GM13976 (cell line): ENCODE results near the gene RTL5.
A peak's percentile ranks its signal among the peaks of the same experiment; 100 is the strongest.

Source experiments
- DNase-seq: peaks from one replicate; pipeline ENCODE4 v3.0.0; 2012; ENCODE audit warnings: low spot score
- in situ Hi-C: fragments of 300-500 bp; cut with MboI; formaldehyde crosslinking; loops from one replicate; pipeline ENCODE4 v1.12.0; 2022; ENCODE audit warnings: low sequenced_read_pairs, mixed read lengths, inconsistent platforms; ENCODE audit not compliant: unreplicated experiment
- TF ChIP-seq, protein P1 (sequence below): IDR thresholded peaks from 2 replicates; pipeline ENCODE4 v1.5.1; 2012; ENCODE audit warnings: borderline replicate concordance, mild to moderate bottlenecking; ENCODE audit not compliant: insufficient read depth; ENCODE audit errors: extremely low read depth, missing control alignments, control extremely low read depth

RTL5 gene

DNA sequence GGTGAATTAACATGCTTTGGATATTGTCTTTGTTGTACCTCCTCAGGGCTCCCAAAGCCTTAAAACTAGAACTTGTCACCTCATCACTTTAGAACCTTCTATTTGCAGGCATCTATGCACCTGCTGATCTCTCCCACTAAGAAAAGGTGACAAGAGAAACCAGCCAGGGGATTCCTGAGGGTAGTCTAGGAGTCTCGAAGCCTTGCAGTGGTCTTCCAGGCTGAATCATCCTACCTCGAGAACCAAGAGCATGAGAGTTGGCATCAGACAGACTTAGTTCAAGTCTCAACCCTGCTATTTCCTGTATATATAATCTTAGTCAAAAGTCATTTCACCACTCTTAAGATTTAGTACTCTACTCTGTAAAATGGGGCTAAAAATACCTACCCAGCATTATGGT, 29.6 kb downstream of the RTL5 start:
- TF ChIP-seq, protein P1, sequence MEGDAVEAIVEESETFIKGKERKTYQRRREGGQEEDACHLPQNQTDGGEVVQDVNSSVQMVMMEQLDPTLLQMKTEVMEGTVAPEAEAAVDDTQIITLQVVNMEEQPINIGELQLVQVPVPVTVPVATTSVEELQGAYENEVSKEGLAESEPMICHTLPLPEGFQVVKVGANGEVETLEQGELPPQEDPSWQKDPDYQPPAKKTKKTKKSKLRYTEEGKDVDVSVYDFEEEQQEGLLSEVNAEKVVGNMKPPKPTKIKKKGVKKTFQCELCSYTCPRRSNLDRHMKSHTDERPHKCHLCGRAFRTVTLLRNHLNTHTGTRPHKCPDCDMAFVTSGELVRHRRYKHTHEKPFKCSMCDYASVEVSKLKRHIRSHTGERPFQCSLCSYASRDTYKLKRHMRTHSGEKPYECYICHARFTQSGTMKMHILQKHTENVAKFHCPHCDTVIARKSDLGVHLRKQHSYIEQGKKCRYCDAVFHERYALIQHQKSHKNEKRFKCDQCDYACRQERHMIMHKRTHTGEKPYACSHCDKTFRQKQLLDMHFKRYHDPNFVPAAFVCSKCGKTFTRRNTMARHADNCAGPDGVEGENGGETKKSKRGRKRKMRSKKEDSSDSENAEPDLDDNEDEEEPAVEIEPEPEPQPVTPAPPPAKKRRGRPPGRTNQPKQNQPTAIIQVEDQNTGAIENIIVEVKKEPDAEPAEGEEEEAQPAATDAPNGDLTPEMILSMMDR, result no peak
- in situ Hi-C loops, result no loop called here
- no peak for DNase-seq

DNA sequence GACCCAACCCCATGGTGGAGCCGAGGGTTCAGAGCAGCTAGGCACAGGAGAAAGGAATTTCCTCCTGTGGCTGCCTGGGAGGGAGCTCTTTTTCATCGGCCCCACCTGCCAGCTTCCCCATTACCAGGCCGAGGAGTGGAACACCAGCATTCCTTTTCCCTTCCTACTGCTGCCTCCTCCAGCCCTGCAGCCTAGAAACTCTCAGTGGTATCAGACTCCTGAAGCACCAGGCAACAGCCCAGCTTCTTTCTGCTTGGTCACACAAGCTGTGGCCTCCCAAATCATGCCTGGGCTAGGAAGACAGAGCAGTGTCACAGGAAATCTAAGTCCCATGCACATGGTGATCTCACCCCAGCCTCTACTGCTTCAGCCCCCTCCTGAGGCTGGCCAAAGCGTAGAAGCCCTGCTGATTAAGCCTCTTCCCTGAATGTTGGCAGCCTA, 30.1 kb downstream of the RTL5 start:
- DNase-seq, result no peak

DNA sequence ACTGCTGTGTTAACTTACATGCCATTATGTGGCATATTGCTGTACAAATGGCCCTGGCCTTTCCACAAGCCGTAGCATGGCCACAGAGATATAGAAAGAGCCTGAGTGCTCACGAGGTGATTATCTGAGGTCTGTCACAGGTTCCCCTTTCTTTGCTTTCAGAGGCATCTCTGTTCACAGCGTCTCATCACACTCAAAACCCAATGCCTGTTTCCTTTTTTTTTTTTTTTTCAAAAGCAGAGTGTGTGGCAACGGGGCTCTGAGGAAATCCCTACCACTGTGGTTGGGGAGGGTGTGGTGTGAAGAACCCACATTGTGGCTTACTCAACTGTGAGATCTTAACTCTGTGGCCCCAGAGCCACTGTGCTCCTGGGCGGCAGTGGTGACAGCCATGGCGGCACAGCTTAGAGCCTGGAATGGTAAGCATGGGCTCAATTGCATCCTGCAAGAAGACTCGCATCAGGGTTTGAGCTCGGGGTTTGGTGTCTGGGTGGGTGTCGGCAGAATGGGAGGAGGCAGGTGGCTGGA, 30.8 kb downstream of the RTL5 start:
- in situ Hi-C loops, result no loop called here
- TF ChIP-seq, protein P1, result no peak
- peak; percentile 60 for DNase-seq

More for the DNA sequence above, 30.1 kb downstream of the RTL5 start:
- TF ChIP-seq, protein P1, result no peak
- in situ Hi-C loops, result no loop called here

DNA sequence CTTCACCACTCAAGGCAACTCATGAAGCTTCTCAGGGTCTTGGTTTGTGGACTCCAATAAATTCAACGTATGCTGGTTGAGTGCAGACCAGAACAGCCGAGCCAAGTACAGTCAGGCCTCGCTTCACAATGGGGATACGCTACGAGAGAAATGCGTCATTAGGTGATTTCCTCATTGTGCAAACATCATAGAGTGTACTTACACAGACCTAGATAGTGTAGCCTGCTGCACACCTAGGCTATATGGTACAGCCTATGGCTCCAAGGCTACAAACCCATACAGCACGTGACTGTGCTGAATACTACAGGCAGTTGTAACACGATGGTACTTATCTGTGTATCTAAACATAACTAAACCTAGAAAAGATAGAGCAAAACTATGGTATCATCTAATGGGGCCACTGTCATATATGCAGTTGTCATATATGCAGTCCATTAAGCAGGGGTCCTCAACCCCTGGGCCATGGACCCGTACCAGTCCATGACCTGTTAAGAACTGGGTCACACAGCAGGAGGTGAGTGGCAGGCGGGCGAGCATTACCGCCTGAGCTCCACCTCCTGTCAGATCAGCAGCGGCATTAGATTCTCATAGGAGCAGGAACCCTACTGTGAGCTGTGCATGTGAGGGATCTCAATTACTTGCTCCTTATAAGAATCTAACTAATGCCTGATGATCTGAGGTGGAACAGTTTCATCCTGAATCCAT, 31.5 kb downstream of the RTL5 start:
- TF ChIP-seq, protein P1, result no peak
- DNase-seq, result no peak
- in situ Hi-C loops, result no loop called here

DNA sequence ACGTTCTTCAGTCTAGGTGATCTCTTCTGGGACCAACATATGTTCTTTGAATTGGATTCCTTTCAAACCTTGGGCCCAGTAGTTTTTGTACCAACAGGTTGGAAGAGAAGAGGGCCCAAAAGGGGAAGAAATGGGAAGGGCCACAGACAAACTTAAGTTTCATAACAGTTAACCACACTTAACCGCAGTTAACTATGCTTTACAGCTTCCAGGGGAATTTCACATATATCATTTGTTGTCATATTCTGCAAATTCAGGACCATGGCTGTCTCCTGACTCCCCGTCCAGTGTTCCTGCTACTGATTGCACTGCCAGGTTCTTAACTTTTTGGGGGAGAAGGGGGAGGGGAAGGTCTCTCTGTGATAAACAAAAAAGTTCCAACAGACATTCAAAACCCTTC, 34.6 kb downstream of the RTL5 start:
- TF ChIP-seq, protein P1, result no peak
- no peak for DNase-seq
- in situ Hi-C loops, result no loop called here

DNA sequence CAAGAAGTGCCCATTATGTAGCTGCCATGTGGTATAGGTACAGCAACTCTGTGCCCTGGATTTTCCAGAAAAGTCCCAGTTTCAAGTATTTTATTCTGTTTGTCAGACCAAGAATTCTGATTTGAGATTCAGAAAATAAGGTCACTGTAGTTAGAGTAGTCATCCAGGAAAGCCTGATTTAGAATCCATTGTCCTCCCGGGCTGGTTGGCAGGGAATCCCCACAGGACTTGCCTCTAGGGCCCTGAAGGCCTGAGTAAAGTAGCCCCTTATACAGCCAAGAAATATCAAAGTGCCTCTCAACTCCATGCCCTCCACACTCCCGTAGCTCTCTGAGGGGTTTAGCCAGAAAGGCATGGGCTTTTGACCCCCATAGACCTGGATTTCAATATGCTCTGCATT, 36.3 kb downstream of the RTL5 start:
- TF ChIP-seq, protein P1, result no peak
- DNase-seq, result no peak
- in situ Hi-C loops, result no loop called here
